GM19438 (cell line): ENCODE data around the gene ATAD3A.

Experiments
- ATAC-seq: cut with Tn5 transposase; IDR thresholded peaks from one replicate; pipeline ENCODE4 v1.9.1; 2021; ENCODE audit warnings: low read depth; ENCODE audit not compliant: unreplicated experiment

The ATAD3A gene

DNA sequence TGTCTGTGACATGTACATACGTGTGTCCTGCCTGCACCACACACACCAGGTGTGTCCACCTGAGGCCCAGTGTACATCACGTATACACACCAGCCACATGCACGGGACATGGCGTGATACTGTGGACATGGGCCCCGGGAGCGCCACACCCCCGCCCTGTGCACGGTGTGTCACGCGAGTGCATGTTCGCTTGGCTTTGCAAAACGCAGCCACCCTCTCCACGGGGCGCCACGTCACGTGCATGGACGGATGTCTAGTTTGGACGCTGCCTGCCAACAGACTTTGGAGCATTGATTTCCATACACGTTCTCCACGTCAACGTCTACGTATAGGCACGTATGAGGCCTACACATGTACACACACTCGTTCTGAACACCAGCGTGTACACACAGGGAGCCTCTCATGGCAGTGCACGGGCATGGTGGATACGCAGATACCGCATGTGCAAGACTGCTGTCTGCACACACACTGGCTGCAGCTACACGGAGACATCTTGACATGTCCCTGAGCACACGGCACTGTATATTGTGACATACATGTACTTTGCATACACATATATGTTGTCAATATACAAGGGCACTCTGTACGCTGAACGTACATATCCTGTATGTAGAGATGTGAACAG, 25.8 kb downstream of the ATAD3A start:
- no peak for ATAC-seq

GRCh38 chr1:1538334-1538733, 26.4 kb downstream of the ATAD3A start:
- no peak for ATAC-seq

DNA sequence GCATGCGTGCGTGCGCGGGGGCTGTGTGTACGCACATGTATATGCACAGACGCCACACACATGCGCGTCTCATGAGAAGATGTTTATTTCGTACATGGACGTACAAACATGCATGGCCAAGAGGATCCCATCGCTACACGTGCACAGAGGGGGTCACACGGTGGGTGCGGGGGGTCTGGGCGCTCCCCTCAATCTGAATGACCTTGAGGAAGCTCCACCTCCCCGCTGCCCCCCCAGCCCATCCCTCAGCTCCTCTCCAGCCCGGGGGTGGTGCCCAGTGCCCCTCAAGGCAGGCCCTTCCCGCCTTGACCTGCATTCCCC, 27.0 kb downstream of the ATAD3A start:
- ATAC-seq: no peak

DNA sequence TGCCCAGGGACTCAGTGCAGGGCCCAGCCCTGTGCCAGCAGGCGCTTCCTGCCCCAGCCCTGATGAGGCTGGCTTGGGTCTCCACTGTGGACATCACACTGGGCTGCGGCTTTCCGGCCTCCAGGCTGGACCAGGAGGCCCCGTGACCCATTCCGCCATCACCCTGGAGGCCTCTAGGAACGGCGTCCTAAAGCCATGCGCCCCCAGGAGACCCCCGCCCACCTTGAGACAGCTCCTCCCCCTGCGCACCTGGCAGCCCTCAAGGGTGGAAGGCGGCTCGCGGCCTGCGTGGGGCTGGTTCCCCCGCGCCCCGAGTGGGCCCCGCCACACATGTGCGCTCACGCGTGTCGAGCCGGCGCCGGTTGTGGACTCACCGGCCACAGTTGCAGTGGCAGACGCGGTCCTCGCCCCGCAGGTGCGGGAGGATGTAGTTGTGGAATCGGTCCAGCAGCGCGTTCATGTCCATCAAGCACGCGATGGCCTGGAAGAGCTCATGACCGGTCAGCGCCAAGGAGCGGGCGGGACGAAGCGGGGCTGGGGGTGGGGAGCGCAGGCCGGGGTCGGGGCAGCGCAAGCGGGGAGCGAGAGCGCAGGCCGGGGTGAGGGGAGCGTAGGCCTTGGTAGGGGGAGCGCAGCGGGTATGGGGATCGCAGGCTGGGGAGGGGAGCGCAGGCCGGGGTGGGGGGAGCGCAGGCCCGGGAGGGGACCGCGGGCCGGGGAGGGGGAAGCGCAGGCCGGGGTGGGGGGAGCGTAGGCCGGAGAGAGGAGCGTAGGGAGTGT, 27.5 kb downstream of the ATAD3A start:
- no peak for ATAC-seq

- no peak for ATAC-seq
These were observed 28.3 kb downstream of the ATAD3A start, which contains the start of gene TMEM240 for GRCh38 chr1:1540090-1540817. TMEM240 (minus strand) TSS chr1:1540624; CDS start chr1:1540346, 278 bp downstream.

DNA sequence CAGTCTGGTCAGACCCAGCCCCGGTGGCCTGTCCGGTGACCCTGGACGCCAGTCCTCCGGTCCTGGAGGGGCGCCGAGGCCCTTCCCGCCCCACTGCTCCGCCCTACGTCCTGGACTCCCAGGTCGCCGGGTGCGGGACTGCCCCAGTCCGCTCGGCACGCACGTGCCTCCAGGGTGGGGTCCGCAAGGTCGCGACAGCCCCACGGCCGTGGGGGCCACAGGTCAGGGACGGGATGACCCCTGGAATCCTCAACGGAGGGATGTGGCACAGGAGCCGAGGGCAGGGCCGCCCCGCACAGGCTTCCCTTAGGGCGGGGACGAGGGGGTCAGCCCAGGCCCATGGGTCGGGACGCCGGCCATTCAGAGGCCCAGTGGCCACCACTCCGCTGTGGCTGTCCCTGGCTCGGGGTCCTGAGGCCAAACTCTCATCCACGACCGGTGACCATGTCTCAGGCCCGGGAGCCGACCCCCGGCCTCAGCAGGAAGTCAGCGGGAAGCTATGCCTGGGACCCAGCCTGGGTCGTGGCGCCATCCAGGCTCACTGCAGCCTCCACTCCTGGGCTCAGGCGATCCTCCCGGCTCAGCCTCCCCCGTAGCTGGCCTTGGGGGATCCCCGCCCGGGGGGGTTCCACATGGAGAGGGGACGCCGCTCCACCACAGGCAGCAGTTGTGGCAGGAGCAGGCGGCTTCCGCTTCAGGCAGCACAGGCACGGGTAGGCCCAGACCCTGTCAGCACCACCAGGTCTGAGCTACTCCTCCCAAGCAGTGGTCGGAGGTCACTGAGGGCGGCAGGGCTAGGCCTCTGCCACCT, 29.1 kb downstream of the ATAD3A start:
- no peak for ATAC-seq

- no peak for ATAC-seq
These were observed 30.2 kb downstream of the ATAD3A start for GRCh38 chr1:1541956-1542765.

DNA sequence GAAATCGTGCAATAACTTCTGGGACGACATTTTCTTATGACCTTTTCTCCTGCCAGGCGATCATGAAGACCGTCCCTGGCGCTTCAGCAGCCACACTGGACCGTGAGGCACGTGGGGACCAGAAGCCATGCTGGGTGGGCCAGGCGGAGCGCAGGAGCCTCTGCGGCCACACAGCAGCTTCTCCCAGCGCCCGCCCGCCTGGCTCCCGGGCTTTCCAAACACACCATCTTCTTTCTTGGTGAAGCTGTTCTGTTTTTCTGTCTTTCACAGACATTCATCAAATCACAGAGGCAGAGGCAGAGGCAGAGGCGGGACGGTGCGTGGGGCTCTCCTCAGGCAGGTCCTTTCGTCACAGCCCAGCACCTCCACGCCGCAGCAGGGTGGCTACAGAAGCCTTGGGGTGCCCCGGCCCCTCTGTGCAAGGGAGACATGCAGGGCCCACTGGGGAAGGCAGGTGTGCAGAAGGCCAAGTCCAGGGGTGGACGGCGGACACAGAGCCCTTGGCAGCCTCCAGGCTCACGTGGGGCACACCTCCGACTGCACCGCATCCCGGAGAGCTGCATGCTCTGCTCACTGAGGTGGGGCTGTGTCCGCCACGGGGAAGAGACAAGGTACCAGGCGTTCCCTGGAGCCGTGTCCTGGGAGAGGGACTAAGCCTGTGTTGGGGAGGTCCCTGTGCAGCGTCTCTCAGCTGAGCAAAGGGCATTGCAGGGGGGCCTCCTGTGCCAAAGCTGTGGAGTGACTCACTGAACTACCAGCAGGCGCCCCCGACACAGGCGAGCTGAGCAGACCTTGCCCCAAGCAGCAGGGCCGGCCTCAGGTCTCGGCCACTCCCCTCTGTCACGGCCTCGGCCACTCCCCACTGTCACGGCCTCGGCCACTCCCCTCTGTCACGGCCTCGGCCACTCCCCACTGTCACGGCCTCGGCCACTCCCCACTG, 31.1 kb downstream of the ATAD3A start:
- no peak for ATAC-seq

- ATAC-seq: no peak
These were observed 31.7 kb downstream of the ATAD3A start for GRCh38 chr1:1543706-1544099.

DNA sequence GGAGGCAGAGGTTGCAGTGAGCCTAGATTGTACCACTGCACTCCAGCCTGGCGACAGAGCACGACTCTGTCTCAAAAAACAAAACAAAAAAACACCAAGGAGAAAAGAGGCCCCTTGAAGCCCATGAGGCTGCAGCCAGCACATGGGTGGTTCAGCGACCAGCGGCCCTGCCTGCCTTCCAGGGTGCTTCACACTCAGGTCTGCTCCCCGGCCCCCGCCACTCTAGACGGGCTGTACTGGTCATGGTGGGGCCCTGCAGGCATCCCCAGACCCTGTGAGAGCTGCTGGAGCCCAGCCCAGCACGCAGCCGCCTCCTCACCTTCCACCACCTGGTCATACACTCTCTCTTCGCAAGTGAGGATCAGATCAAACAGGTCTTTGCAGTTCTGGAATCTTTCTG, 32.6 kb downstream of the ATAD3A start:
- ATAC-seq: no peak

GRCh38 chr1:1545946-1546737, 34.2 kb downstream of the ATAD3A start:
- no peak for ATAC-seq

- ATAC-seq: no peak
These were observed 35.0 kb downstream of the ATAD3A start for GRCh38 chr1:1547011-1547410.

DNA sequence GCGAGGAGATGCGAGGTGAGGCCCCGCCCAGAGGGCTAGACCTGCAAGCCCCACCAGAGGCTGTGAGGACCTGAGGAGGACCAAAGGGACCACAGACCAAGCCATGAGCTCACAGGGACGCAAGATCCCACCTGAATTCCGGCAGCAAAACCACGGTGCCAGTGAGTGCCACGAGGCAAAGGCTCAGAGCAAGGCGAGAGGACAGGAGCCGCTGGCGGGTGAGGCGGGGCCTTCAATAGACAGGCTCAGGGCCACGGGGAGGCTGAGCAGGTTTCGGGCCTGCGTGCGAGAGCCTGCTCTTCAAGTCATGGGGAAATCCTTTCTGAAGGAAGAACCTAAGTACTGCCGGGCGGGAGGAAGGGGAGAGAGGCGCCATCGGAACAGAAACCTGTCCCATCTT, 35.5 kb downstream of the ATAD3A start:
- ATAC-seq: no peak

GRCh38 chr1:1548591-1548990, 36.6 kb downstream of the ATAD3A start:
- ATAC-seq: no peak

- no peak for ATAC-seq
These were observed 38.1 kb downstream of the ATAD3A start for GRCh38 chr1:1550087-1550486.

GRCh38 chr1:1550591-1551432, 38.9 kb downstream of the ATAD3A start:
- no peak for ATAC-seq

- ATAC-seq: no peak
These were observed 39.7 kb downstream of the ATAD3A start for GRCh38 chr1:1551524-1552262.
